ENCODE data around the gene PTPRC. TPM values are rescaled to one million over a fixed set of nuclear protein-coding genes. Genes with fewer than 3 reads are reported as not detected.
A peak's percentile ranks its signal among the peaks of the same experiment; 100 is the strongest.
"Not testable (repeated sequence)": the region's sequence is repeated elsewhere in the genome, so short reads cannot be mapped to it uniquely, and the experiment has no call there.

PTPRC gene
- total RNA-seq (10 to 100 TPM in 3 of 4 donors, 1 to 10 TPM in 1; 9.1 to 16.2 (median 12.9) TPM), polyA plus RNA-seq (1.3 TPM)
- long read RNA-seq, donor 1, partial matches to known transcripts = 2 of 4 reads
- long read RNA-seq, donor 1, other reads (novel, unspliced or antisense) = 2 of 4 reads
- long read RNA-seq, donor 2, partial matches to known transcripts = 1 of 1 reads
- long read RNA-seq, donor 2, other reads (novel, unspliced or antisense) = 0 of 1 reads
- long read RNA-seq, donor 3, partial matches to known transcripts = 8 of 9 reads
- long read RNA-seq, donor 3, other reads (novel, unspliced or antisense) = 1 of 9 reads
- long read RNA-seq, donor 4, partial matches to known transcripts = 0 of 1 reads
- long read RNA-seq, donor 4, other reads (novel, unspliced or antisense) = 1 of 1 reads

- ATAC-seq = peak; percentile 42 to 56
- peak within 1 kb of the TSS; percentile 12 for H3K4me3 ChIP-seq (ENCODE audit: low read length)
- 37% methylated on average over 6 of the region's 6 CpGs for WGBS
- H3K27me3 ChIP-seq (ENCODE audit: control insufficient read depth, insufficient read depth) = no peaks in the 10 kb centered on the region
- no peaks in the 10 kb centered on the region for H3K4me1 ChIP-seq (ENCODE audit: control insufficient read depth, insufficient read depth, low read length)
- DNase-seq = no peak
- no peaks in the 10 kb centered on the region for H3K9me3 ChIP-seq (ENCODE audit: control insufficient read depth, low read length)
- H3K27ac ChIP-seq (ENCODE audit: low read length) = no peak within 1 kb of the TSS
- intact Hi-C loops (cut with DNase I) = no loop called here
Measured at GRCh38 chr1:198638894-198639635, at the start of gene PTPRC. PTPRC (plus strand) TSS chr1:198639040; CDS start chr1:198639269, 229 bp downstream.

DNA sequence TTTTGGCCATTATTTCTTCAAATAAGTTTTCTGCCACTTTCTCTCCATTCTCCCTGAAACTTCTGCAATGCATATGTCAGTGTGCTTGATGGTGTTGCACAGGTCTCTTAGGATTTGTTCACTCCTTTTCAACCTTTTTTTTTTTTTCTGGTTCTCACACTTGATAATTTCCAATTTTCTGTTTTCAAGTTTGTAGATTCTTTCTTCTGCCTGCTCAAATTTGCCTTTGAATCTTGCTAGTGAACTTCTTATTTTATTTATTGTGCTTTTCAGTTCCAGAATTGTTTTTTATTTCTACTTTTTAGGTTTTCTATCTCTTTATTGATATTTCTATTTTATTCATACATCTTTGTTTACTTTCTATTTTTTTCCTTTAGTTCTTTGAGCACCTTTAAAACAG is 48.4 kb upstream of the PTPRC start:
- DNase-seq = no peak
- intact Hi-C loops (cut with DNase I) = no loop called here
- H3K27me3 ChIP-seq (ENCODE audit: control insufficient read depth, insufficient read depth) = no peaks in the 10 kb centered on the region
- no peak overlapping the region for H3K4me3 ChIP-seq (ENCODE audit: low read length)
- H3K9me3 ChIP-seq (ENCODE audit: control insufficient read depth, low read length) = no peaks in the 10 kb centered on the region
- no peak overlapping the region for H3K27ac ChIP-seq (ENCODE audit: low read length)
- no peak for ATAC-seq
- H3K4me1 ChIP-seq (ENCODE audit: control insufficient read depth, insufficient read depth, low read length) = no peaks in the 10 kb centered on the region

- H3K9me3 ChIP-seq (ENCODE audit: control insufficient read depth, low read length) = no peaks in the 10 kb centered on the region
- intact Hi-C loops (cut with DNase I) = no loop called here
- 82% methylated on average over 2 of the region's 2 CpGs for WGBS
Measured at GRCh38 chr1:198595765-198596164, 43.1 kb upstream of the PTPRC start.

DNA sequence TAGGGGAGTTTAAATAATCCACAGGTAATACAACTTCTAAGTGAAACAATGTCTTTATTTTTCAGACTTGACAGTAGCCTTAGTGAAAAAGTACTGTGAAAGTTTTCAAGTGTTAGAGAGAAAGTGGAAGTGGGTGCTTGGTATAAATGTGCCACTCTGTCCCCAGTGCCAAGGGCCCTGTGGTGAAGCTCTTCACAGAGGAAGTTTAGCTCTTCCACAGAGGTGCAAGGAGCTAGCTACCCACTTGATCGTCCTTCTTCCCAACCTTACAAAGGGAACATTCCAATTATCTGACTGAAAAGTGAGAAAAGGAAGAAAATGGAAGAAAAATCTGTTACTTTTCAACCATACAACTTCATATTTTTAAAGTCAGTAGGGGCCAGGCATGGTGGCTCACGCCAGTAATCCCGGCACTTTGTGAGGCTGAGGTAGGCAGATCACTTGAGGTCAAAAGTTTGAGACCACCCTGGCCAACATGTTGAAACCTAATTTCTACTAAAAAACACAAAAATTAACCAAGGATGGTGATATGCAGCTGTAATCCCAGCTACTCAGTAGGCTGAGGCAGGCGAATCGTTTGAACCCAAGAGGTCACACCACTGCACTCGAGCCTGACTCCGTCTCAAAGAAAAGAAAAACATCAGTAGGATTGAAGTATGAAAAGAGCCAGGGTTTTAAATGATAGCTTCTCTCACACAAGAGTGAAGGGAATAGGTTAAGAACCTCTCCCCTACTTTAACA is 41.0 kb upstream of the PTPRC start:
- intact Hi-C loops (cut with DNase I) = no loop called here
- H3K4me1 ChIP-seq (ENCODE audit: control insufficient read depth, insufficient read depth, low read length) = no peaks in the 10 kb centered on the region
- no peak overlapping the region for H3K27ac ChIP-seq (ENCODE audit: low read length)
- DNase-seq (no peak), ATAC-seq (no peak)
- no peak overlapping the region for H3K4me3 ChIP-seq (ENCODE audit: low read length)
- no peaks in the 10 kb centered on the region for H3K27me3 ChIP-seq (ENCODE audit: control insufficient read depth, insufficient read depth)
- 89% methylated on average over 7 of the region's 7 CpGs for WGBS
- H3K9me3 ChIP-seq (ENCODE audit: control insufficient read depth, low read length) = no peaks in the 10 kb centered on the region

More at GRCh38 chr1:198595765-198596164, 43.1 kb upstream of the PTPRC start:
- Histone ChIP-seq H3K4me1 (ENCODE audit: control insufficient read depth, insufficient read depth, low read length) (no peaks in the 10 kb centered on the region), H3K27me3 (ENCODE audit: control insufficient read depth, insufficient read depth) (no peaks in the 10 kb centered on the region), H3K4me3 (ENCODE audit: low read length) (no peak overlapping the region), H3K27ac (ENCODE audit: low read length) (no peak overlapping the region)
- ATAC-seq (no peak), DNase-seq (no peak)

- DNase-seq (no peak), ATAC-seq (no peak)
- Histone ChIP-seq H3K4me3 (ENCODE audit: low read length) (no peak overlapping the region), H3K4me1 (ENCODE audit: control insufficient read depth, insufficient read depth, low read length) (no peaks in the 10 kb centered on the region), H3K9me3 (ENCODE audit: control insufficient read depth, low read length) (no peaks in the 10 kb centered on the region), H3K27me3 (ENCODE audit: control insufficient read depth, insufficient read depth) (no peaks in the 10 kb centered on the region), H3K27ac (ENCODE audit: low read length) (no peak overlapping the region)
- 87% methylated on average over 6 of the region's 6 CpGs for WGBS
- intact Hi-C loops (cut with DNase I) = no loop called here
Measured at GRCh38 chr1:198598796-198599321, 40.0 kb upstream of the PTPRC start.

GRCh38 chr1:198599749-198600148 is 39.1 kb upstream of the PTPRC start:
- DNase-seq (no peak), ATAC-seq (no peak)
- intact Hi-C loops (cut with DNase I) = no loop called here
- WGBS = 89% methylated on average over 2 of the region's 2 CpGs
- Histone ChIP-seq H3K4me1 (ENCODE audit: control insufficient read depth, insufficient read depth, low read length) (no peaks in the 10 kb centered on the region), H3K27ac (ENCODE audit: low read length) (no peak overlapping the region), H3K9me3 (ENCODE audit: control insufficient read depth, low read length) (no peaks in the 10 kb centered on the region), H3K27me3 (ENCODE audit: control insufficient read depth, insufficient read depth) (no peaks in the 10 kb centered on the region), H3K4me3 (ENCODE audit: low read length) (no peak overlapping the region)

- no peaks in the 10 kb centered on the region for H3K27me3 ChIP-seq (ENCODE audit: control insufficient read depth, insufficient read depth)
- WGBS = 96% methylated on average over 1 of the region's 1 CpG
- DNase-seq (no peak), ATAC-seq (no peak)
- H3K4me3 ChIP-seq (ENCODE audit: low read length) = no peak overlapping the region
- intact Hi-C loops (cut with DNase I) = no loop called here
- H3K27ac ChIP-seq (ENCODE audit: low read length) = no peak overlapping the region
- no peaks in the 10 kb centered on the region for H3K4me1 ChIP-seq (ENCODE audit: control insufficient read depth, insufficient read depth, low read length)
- no peaks in the 10 kb centered on the region for H3K9me3 ChIP-seq (ENCODE audit: control insufficient read depth, low read length)
Measured at GRCh38 chr1:198600906-198601305, 37.9 kb upstream of the PTPRC start.

DNA sequence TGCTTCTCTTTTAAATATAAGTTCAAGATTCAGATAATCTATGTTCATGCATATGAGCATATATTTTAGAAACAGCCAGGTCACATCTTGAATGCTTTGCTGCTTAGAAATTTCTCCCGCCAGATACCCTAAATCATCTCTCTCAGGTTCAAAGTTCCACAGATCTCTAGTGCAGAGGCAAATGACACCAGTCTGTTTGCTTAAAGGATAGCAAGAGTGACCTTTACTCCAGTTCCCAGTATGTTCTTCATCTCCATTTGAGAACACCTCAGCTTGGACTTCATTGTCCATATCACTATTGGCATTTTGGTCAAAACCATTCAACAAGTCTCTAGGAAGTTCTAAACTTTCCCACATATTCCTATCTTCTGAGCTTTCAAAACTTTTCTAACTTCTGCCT is 37.5 kb upstream of the PTPRC start:
- H3K4me1 ChIP-seq (ENCODE audit: control insufficient read depth, insufficient read depth, low read length); H3K4me3 ChIP-seq (ENCODE audit: low read length); H3K27me3 ChIP-seq (ENCODE audit: control insufficient read depth, insufficient read depth); ATAC-seq; H3K9me3 ChIP-seq (ENCODE audit: control insufficient read depth, low read length); DNase-seq; intact Hi-C loops (cut with DNase I); H3K27ac ChIP-seq (ENCODE audit: low read length): not testable (repeated sequence)
- 96% methylated on average over 1 of the region's 1 CpG for WGBS

- no peaks in the 10 kb centered on the region for H3K9me3 ChIP-seq (ENCODE audit: control insufficient read depth, low read length)
- no peak overlapping the region for H3K27ac ChIP-seq (ENCODE audit: low read length)
- WGBS = 88% methylated on average over 2 of the region's 2 CpGs
- DNase-seq (no peak), ATAC-seq (no peak)
- H3K4me3 ChIP-seq (ENCODE audit: low read length) = no peak overlapping the region
- H3K4me1 ChIP-seq (ENCODE audit: control insufficient read depth, insufficient read depth, low read length) = no peaks in the 10 kb centered on the region
- intact Hi-C loops (cut with DNase I) = no loop called here
- H3K27me3 ChIP-seq (ENCODE audit: control insufficient read depth, insufficient read depth) = no peaks in the 10 kb centered on the region
Measured at GRCh38 chr1:198601936-198602889, 36.6 kb upstream of the PTPRC start.

- intact Hi-C loops (cut with DNase I) = no loop called here
- Histone ChIP-seq H3K27ac (ENCODE audit: low read length) (no peak overlapping the region), H3K4me1 (ENCODE audit: control insufficient read depth, insufficient read depth, low read length) (no peaks in the 10 kb centered on the region), H3K27me3 (ENCODE audit: control insufficient read depth, insufficient read depth) (no peaks in the 10 kb centered on the region), H3K9me3 (ENCODE audit: control insufficient read depth, low read length) (no peaks in the 10 kb centered on the region), H3K4me3 (ENCODE audit: low read length) (no peak overlapping the region)
- 27% methylated on average over 1 of the region's 1 CpG for WGBS
- DNase-seq (no peak), ATAC-seq (no peak)
Measured at GRCh38 chr1:198604975-198605374, 33.9 kb upstream of the PTPRC start.

Measured in right cardiac atrium (tissue), 5 donors.